ENCODE results near the gene KRT78. TPM values are rescaled to one million over a fixed set of nuclear protein-coding genes. Genes with fewer than 3 reads are reported as not detected.

KRT78 gene
- total and polyA plus RNA-seq, 2 of the 13 experiments (the other 11 are each of a cell fraction or from before 2014, with no cell fraction given), result not detected

- no peak for ATAC-seq
- Histone ChIP-seq H3K4me1 (ENCODE audit: insufficient read depth, low read length) (no peaks in the 10 kb centered on the region), H4K20me1 (ENCODE audit: insufficient read depth, low read length) (no peaks in the 10 kb centered on the region), H3K4me2 (ENCODE audit: low read depth, low read length) (no peak within 1 kb of the TSS), H2AFZ (ENCODE audit: low read length) (no peak within 1 kb of the TSS), H3K9ac (ENCODE audit: insufficient read depth, low read depth, low read length) (no peak within 1 kb of the TSS), H3K9me3 (ENCODE audit: low read length) (no peaks in the 10 kb centered on the region), H3K36me3 (replicated peaks in 1 of 2; ENCODE audit: control insufficient read depth in 1 of 2, insufficient read depth in 2 of 2, low read length in 2 of 2) (no peaks in the 10 kb centered on the region), H3K4me3 (replicated peaks in 1 of 3; ENCODE audit: insufficient read depth in 1 of 3, low read depth in 2 of 3, low read length in 3 of 3) (no peak within 1 kb of the TSS), H3K79me2 (ENCODE audit: insufficient read depth, low read length) (no peaks in the 10 kb centered on the region), H3K27me3 (ENCODE audit: control insufficient read depth in 1 of 2, insufficient read depth in 2 of 2, low read length in 2 of 2) (peaks cover 5 to 47% of the 10 kb centered on the region in 2 experiments), H3K27ac (ENCODE audit: extremely low read length, insufficient read depth, low read length) (no peak within 1 kb of the TSS)
- in situ Hi-C loops (cut with HindIII; ENCODE audit: extremely low pct_ligation_motif_present, low pct_unique_long_range_greater_than_20kb) (no loop called here), intact Hi-C loops (cut with micrococcal nuclease; ENCODE audit: unreplicated experiment) (no loop called here)
- CTCF ChIA-PET (ENCODE audit: low intra/inter-chr PET ratio, low total read pairs), result no interaction called here
- FAIRE-seq, result no peak
- no peak for DNase-seq (ENCODE audit: low spot score)
- no TSS peak for BruUV-seq (replicated peaks)
- TF ChIP-seq IKZF1 (IDR thresholded peaks at IDR 0.05), result no peak
- TF ChIP-seq SYNCRIP (IDR thresholded peaks at IDR 0.05; ENCODE audit: insufficient read depth, low read depth, low read length), result no peak
- TF ChIP-seq FOXK2 (IDR thresholded peaks at IDR 0.05), result no peak
- TF ChIP-seq ZNF343 (CRISPR knock-in tag; IDR thresholded peaks at IDR 0.05), result no peak
- no peak for TF ChIP-seq CREBL2 (CRISPR knock-in tag; IDR thresholded peaks at IDR 0.05; ENCODE audit: borderline replicate concordance)
- POLR2A ChIA-PET, result no interaction called here
- WGBS (ENCODE audit: low lambda C conversion rate), result 42% methylated on average over 14 of the region's 22 CpGs
Measured at GRCh38 chr12:52833922-52834726, 14.7 kb downstream of the KRT78 start, which contains the start of gene KRT79. KRT79 (minus strand) TSS chr12:52834311; CDS start chr12:52834260, 51 bp downstream.

DNA sequence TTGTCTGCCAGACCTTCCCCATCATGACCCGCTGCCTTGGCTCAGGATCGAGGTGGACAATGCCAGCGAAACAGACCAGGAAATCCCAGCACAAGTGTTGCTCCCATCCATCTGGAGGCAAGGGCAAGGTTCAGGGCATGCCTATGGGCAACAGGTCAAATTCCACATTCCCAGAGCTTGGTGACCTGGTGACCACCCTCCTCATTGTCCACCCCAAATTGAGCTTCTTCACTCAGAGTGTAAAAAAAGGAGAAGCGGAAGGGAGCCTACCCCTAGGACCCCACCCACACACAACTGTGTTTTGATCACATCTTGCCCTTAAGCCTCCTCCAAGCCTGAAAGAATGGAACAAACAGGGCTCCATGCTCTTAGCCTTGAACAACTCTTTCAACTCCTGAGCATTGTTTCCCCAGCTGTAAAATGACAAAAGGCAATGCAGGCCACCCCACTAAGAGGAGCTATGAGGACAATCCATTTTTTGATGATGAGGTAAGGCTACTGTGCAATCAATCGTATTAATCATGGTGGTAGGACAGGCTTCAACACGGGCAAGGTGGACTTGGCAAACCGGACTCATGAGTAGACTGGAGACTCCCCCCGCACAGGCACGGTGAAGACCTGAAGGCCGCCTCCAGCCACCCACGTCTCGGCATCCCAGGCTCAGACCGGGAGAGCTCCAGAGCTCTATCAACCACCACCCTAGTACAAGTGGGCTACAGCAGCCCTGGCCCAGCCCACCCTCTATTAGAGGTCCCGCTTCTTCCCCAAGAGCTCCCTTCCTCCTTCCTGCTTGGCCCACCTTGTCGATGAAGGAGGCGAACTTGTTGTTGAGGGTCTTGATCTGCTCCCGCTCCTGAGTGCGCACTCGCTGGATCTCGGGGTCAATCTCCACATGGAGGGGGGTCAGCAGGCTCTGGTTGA is 15.5 kb downstream of the KRT78 start:
- BruUV-seq (replicated peaks), result no TSS peak
- no peak overlapping the region for H3K27ac ChIP-seq (ENCODE audit: extremely low read length, insufficient read depth, low read length)
- CTCF ChIA-PET (ENCODE audit: low intra/inter-chr PET ratio, low total read pairs), result no interaction called here
- H3K9ac ChIP-seq (ENCODE audit: insufficient read depth, low read depth, low read length), result no peak overlapping the region
- no peak overlapping the region for H3K4me2 ChIP-seq (ENCODE audit: low read depth, low read length)
- no peaks in the 10 kb centered on the region for H4K20me1 ChIP-seq (ENCODE audit: insufficient read depth, low read length)
- H3K79me2 ChIP-seq (ENCODE audit: insufficient read depth, low read length), result no peaks in the 10 kb centered on the region
- FAIRE-seq (no peak), ATAC-seq (no peak), DNase-seq (ENCODE audit: low spot score) (no peak)
- POLR2A ChIA-PET, result no interaction called here
- no peak overlapping the region for H2AFZ ChIP-seq (ENCODE audit: low read length)
- no peaks in the 10 kb centered on the region for H3K36me3 ChIP-seq (replicated peaks in 1 of 2; ENCODE audit: control insufficient read depth in 1 of 2, insufficient read depth in 2 of 2, low read length in 2 of 2)
- in situ Hi-C loops (cut with HindIII; ENCODE audit: extremely low pct_ligation_motif_present, low pct_unique_long_range_greater_than_20kb) (no loop called here), intact Hi-C loops (cut with micrococcal nuclease; ENCODE audit: unreplicated experiment) (no loop called here)
- no peak overlapping the region for H3K4me3 ChIP-seq (replicated peaks in 1 of 3; ENCODE audit: insufficient read depth in 1 of 3, low read depth in 2 of 3, low read length in 3 of 3)
- peaks cover 5 to 39% of the 10 kb centered on the region in 2 experiments for H3K27me3 ChIP-seq (ENCODE audit: control insufficient read depth in 1 of 2, insufficient read depth in 2 of 2, low read length in 2 of 2)
- 49% methylated on average over 12 of the region's 20 CpGs for WGBS (ENCODE audit: low lambda C conversion rate)
- no peaks in the 10 kb centered on the region for H3K9me3 ChIP-seq (ENCODE audit: low read length)
- no peaks in the 10 kb centered on the region for H3K4me1 ChIP-seq (ENCODE audit: insufficient read depth, low read length)
- TF ChIP-seq YEATS2 (CRISPR knock-in tag; IDR thresholded peaks at IDR 0.05; ENCODE audit: borderline replicate concordance) (no peak), NCOA2 (CRISPR knock-in tag; IDR thresholded peaks at IDR 0.05) (no peak), CEBPG (CRISPR knock-in tag; IDR thresholded peaks at IDR 0.05) (no peak), HNRNPK (IDR thresholded peaks at IDR 0.05; ENCODE audit: low read depth, low read length, poor library complexity, severe bottlenecking) (no peak), ZNF430 (CRISPR knock-in tag; IDR thresholded peaks at IDR 0.05) (no peak), DDIT3 (CRISPR knock-in tag; IDR thresholded peaks at IDR 0.05) (no peak), ETV5 (CRISPR knock-in tag; IDR thresholded peaks at IDR 0.05; ENCODE audit: borderline replicate concordance) (no peak), PCBP1 (IDR thresholded peaks at IDR 0.05; ENCODE audit: borderline replicate concordance, low read depth, low read length) (no peak), ZNF20 (CRISPR knock-in tag; IDR thresholded peaks at IDR 0.05) (no peak), ZFP90 (CRISPR knock-in tag; IDR thresholded peaks at IDR 0.05; ENCODE audit: borderline replicate concordance) (no peak), RBAK (CRISPR knock-in tag; IDR thresholded peaks at IDR 0.05) (no peak), ZFP1 (CRISPR knock-in tag; IDR thresholded peaks at IDR 0.05) (no peak), PRMT3 (CRISPR knock-in tag; IDR thresholded peaks at IDR 0.05; ENCODE audit: borderline replicate concordance, low read depth) (no peak), HNF4A (CRISPR knock-in tag; IDR thresholded peaks at IDR 0.05) (no peak)
